ENCODE data around the gene NPHP4.

Gene NPHP4

GRCh38 chr1:5850503-5850902, 141.7 kb downstream of the NPHP4 start:
- Mint-ChIP-seq H3K4me1 (no peaks in the 10 kb centered on the region), H3K27ac (no peak overlapping the region), H3K27me3 (ENCODE audit: low read depth) (peaks cover 14% of the 10 kb centered on the region), H3K36me3 (ENCODE audit: low read depth) (no peaks in the 10 kb centered on the region), H3K9me3 (peaks cover 4% of the 10 kb centered on the region), H3K4me3 (no peak overlapping the region)
- no peak for TF ChIP-seq CTCF (IDR thresholded peaks at IDR 0.05; ENCODE audit: unreplicated experiment in 3 of 3)

- Mint-ChIP-seq H3K9me3 (peaks cover 4% of the 10 kb centered on the region), H3K27ac (no peak overlapping the region), H3K27me3 (ENCODE audit: low read depth) (peaks cover 14% of the 10 kb centered on the region), H3K36me3 (ENCODE audit: low read depth) (no peaks in the 10 kb centered on the region), H3K4me1 (no peaks in the 10 kb centered on the region), H3K4me3 (no peak overlapping the region)
- no peak for TF ChIP-seq CTCF (IDR thresholded peaks at IDR 0.05; ENCODE audit: unreplicated experiment in 3 of 3)
These were observed 142.7 kb downstream of the NPHP4 start for GRCh38 chr1:5849550-5849949.

- TF ChIP-seq CTCF (IDR thresholded peaks at IDR 0.05; ENCODE audit: unreplicated experiment in 3 of 3) = no peak
- no peaks in the 10 kb centered on the region for H3K9me3 Mint-ChIP-seq
- H3K27me3 Mint-ChIP-seq (ENCODE audit: low read depth) = peaks cover 10% of the 10 kb centered on the region
- H3K4me3 Mint-ChIP-seq = no peak overlapping the region
- H3K36me3 Mint-ChIP-seq (ENCODE audit: low read depth) = no peaks in the 10 kb centered on the region
- no peaks in the 10 kb centered on the region for H3K4me1 Mint-ChIP-seq
- H3K27ac Mint-ChIP-seq = no peak overlapping the region
These were observed 145.1 kb downstream of the NPHP4 start for GRCh38 chr1:5847013-5847659.

- H3K27ac Mint-ChIP-seq = no peak overlapping the region
- no peaks in the 10 kb centered on the region for H3K9me3 Mint-ChIP-seq
- TF ChIP-seq CTCF (IDR thresholded peaks at IDR 0.05; ENCODE audit: unreplicated experiment in 3 of 3) = no peak
These were observed 146.8 kb downstream of the NPHP4 start for GRCh38 chr1:5845376-5845775.

GRCh38 chr1:5844442-5844841, 147.8 kb downstream of the NPHP4 start:
- no peaks in the 10 kb centered on the region for H3K36me3 Mint-ChIP-seq (ENCODE audit: low read depth)
- peaks cover 10% of the 10 kb centered on the region for H3K27me3 Mint-ChIP-seq (ENCODE audit: low read depth)
- H3K9me3 Mint-ChIP-seq = no peaks in the 10 kb centered on the region
- no peak overlapping the region for H3K4me3 Mint-ChIP-seq
- no peak for TF ChIP-seq CTCF (IDR thresholded peaks at IDR 0.05; ENCODE audit: unreplicated experiment in 3 of 3)
- no peak overlapping the region for H3K27ac Mint-ChIP-seq
- H3K4me1 Mint-ChIP-seq = no peaks in the 10 kb centered on the region

More at GRCh38 chr1:5845376-5845775, 146.8 kb downstream of the NPHP4 start:
- Mint-ChIP-seq H3K4me1 (no peaks in the 10 kb centered on the region), H3K4me3 (no peak overlapping the region), H3K36me3 (ENCODE audit: low read depth) (no peaks in the 10 kb centered on the region), H3K27me3 (ENCODE audit: low read depth) (peaks cover 7% of the 10 kb centered on the region)

GRCh38 chr1:5843521-5844096, 148.6 kb downstream of the NPHP4 start:
- H3K36me3 Mint-ChIP-seq (ENCODE audit: low read depth) = no peaks in the 10 kb centered on the region
- peaks cover 12% of the 10 kb centered on the region for H3K27me3 Mint-ChIP-seq (ENCODE audit: low read depth)
- no peak overlapping the region for H3K27ac Mint-ChIP-seq
- no peaks in the 10 kb centered on the region for H3K9me3 Mint-ChIP-seq
- TF ChIP-seq CTCF (IDR thresholded peaks at IDR 0.05; ENCODE audit: unreplicated experiment in 3 of 3) = no peak
- H3K4me3 Mint-ChIP-seq = no peak overlapping the region
- H3K4me1 Mint-ChIP-seq = no peaks in the 10 kb centered on the region

Data from nephron (organoid).